GM06990 (cell line): ENCODE data around the gene PCDHGB7.
"Not testable (repeated sequence)": the region's sequence is repeated elsewhere in the genome, so short reads cannot be mapped to it uniquely, and the experiment has no call there.

Experiments
- DNase-seq: peaks from one replicate; pipeline ENCODE4 v3.0.0-alpha.2; 2011; ENCODE audit not compliant: insufficient read length; ENCODE audit errors: extremely low read depth
- H3K27me3 ChIP-seq: replicated peaks from 2 replicates; pipeline ENCODE4 v1.6.0; 2011; ENCODE audit warnings: low read length; ENCODE audit not compliant: control insufficient read depth, insufficient read depth
- H3K36me3 ChIP-seq: 2 replicates; pipeline ENCODE4 v1.5.1; 2011; ENCODE audit warnings: low read length; ENCODE audit not compliant: control insufficient read depth, insufficient read depth
- H3K4me3 ChIP-seq: replicated peaks from 2 replicates; pipeline ENCODE4 v1.5.1; 2011; ENCODE audit warnings: low read depth, mild to moderate bottlenecking, control low read depth, low read length
- TF ChIP-seq, protein P1 (sequence below): IDR thresholded peaks from 2 replicates; pipeline ENCODE4 v1.5.1; 2011; ENCODE audit warnings: low read length, control low read depth, mild to moderate bottlenecking, inconsistent platforms; ENCODE audit not compliant: insufficient read depth, poor library complexity, severe bottlenecking

PCDHGB7 gene

DNA sequence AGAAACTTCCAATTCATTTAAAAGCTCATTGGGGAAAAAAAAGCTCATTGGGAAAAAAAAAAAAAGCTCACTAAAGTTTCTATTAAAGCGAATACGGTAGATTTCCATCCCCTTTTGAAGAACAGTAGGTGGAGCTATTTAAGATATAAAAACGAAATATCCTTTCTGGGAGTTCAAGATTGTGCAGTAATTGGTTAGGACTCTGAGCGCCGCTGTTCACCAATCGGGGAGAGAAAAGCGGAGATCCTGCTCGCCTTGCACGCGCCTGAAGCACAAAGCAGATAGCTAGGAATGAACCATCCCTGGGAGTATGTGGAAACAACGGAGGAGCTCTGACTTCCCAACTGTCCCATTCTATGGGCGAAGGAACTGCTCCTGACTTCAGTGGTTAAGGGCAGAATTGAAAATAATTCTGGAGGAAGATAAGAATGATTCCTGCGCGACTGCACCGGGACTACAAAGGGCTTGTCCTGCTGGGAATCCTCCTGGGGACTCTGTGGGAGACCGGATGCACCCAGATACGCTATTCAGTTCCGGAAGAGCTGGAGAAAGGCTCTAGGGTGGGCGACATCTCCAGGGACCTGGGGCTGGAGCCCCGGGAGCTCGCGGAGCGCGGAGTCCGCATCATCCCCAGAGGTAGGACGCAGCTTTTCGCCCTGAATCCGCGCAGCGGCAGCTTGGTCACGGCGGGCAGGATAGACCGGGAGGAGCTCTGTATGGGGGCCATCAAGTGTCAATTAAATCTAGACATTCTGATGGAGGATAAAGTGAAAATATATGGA, 13.0 kb downstream of the PCDHGB7 start, which contains the start of gene PCDHGA12:
TSS of gene PCDHGA12 (plus strand) at position 176 of the 782 bp plus-strand sequence. CDS start at position 429, 253 bp downstream.
- peak; percentile 59 for DNase-seq
- peaks cover 1% of the 10 kb centered on the region for H3K36me3 ChIP-seq
- H3K27me3 ChIP-seq, result no peaks in the 10 kb centered on the region
- H3K4me3 ChIP-seq, result peak within 1 kb of the TSS; percentile 70
- TF ChIP-seq, protein P1, sequence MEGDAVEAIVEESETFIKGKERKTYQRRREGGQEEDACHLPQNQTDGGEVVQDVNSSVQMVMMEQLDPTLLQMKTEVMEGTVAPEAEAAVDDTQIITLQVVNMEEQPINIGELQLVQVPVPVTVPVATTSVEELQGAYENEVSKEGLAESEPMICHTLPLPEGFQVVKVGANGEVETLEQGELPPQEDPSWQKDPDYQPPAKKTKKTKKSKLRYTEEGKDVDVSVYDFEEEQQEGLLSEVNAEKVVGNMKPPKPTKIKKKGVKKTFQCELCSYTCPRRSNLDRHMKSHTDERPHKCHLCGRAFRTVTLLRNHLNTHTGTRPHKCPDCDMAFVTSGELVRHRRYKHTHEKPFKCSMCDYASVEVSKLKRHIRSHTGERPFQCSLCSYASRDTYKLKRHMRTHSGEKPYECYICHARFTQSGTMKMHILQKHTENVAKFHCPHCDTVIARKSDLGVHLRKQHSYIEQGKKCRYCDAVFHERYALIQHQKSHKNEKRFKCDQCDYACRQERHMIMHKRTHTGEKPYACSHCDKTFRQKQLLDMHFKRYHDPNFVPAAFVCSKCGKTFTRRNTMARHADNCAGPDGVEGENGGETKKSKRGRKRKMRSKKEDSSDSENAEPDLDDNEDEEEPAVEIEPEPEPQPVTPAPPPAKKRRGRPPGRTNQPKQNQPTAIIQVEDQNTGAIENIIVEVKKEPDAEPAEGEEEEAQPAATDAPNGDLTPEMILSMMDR, result peak; percentile 53

DNA sequence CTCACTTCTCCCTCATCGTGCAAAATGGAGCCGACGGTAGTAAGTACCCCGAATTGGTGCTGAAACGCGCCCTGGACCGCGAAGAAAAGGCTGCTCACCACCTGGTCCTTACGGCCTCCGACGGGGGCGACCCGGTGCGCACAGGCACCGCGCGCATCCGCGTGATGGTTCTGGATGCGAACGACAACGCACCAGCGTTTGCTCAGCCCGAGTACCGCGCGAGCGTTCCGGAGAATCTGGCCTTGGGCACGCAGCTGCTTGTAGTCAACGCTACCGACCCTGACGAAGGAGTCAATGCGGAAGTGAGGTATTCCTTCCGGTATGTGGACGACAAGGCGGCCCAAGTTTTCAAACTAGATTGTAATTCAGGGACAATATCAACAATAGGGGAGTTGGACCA, 13.8 kb downstream of the PCDHGB7 start:
- H3K36me3 ChIP-seq, result peaks cover 1% of the 10 kb centered on the region
- TF ChIP-seq, protein P1, result no peak
- no peaks in the 10 kb centered on the region for H3K27me3 ChIP-seq
- peak; percentile 80 for DNase-seq
- peak overlapping the region; percentile 70 for H3K4me3 ChIP-seq

DNA sequence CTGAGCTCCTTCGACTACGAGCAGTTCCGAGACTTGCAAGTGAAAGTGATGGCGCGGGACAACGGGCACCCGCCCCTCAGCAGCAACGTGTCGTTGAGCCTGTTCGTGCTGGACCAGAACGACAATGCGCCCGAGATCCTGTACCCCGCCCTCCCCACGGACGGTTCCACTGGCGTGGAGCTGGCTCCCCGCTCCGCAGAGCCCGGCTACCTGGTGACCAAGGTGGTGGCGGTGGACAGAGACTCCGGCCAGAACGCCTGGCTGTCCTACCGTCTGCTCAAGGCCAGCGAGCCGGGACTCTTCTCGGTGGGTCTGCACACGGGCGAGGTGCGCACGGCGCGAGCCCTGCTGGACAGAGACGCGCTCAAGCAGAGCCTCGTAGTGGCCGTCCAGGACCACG, 14.8 kb downstream of the PCDHGB7 start:
- not testable (repeated sequence) for DNase-seq, H3K36me3 ChIP-seq, H3K27me3 ChIP-seq
- peak overlapping the region; percentile 27 for H3K4me3 ChIP-seq

DNA sequence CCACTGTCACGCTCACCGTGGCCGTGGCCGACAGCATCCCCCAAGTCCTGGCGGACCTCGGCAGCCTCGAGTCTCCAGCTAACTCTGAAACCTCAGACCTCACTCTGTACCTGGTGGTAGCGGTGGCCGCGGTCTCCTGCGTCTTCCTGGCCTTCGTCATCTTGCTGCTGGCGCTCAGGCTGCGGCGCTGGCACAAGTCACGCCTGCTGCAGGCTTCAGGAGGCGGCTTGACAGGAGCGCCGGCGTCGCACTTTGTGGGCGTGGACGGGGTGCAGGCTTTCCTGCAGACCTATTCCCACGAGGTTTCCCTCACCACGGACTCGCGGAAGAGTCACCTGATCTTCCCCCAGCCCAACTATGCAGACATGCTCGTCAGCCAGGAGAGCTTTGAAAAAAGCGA, 15.2 kb downstream of the PCDHGB7 start:
- H3K36me3 ChIP-seq, H3K4me3 ChIP-seq, H3K27me3 ChIP-seq: not testable (repeated sequence)
- peak; percentile 24 for DNase-seq

DNA sequence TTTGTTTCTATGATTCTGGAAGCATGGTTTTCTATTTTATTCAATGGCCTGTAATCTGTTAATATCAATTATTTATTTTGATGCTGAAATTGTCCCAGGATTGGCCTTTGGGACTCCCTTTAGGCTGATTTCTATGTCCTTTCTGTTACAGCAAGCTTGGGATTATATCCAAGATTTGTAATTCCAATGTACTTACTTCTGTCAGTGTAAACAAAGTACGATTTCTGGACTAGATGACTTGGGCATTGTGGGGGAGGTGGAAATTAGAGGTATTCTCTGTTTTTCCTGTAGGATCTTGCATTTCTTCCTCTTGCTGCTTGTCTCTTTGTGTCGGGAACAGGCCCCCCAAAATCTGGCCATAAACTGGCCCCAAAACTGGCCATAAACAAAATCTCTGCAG, 16.5 kb downstream of the PCDHGB7 start:
- Histone ChIP-seq H3K36me3 (no peaks in the 10 kb centered on the region), H3K27me3 (no peaks in the 10 kb centered on the region), H3K4me3 (no peak overlapping the region)
- no peak for DNase-seq
- TF ChIP-seq, protein P1, result no peak

DNA sequence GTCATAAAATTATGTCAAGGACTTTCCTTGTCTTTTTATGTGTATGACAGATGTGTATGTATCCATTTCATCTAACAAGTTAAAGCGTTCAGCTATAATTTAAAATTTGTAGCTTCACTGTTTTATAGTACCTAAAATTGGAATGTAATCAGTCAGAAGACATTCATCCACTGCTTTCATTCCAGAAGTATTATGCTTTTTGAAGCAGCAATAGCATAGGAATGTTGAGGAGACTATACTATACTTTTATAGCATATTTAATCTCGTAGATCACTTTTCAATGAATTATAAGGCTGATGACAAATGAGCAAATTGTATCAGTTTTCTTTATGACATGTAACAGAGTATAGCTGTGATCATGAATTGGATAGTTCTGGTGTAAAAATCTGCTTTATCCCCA, 19.7 kb downstream of the PCDHGB7 start:
- TF ChIP-seq, protein P1, result no peak
- no peaks in the 10 kb centered on the region for H3K27me3 ChIP-seq
- no peaks in the 10 kb centered on the region for H3K36me3 ChIP-seq
- no peak for DNase-seq
- no peak overlapping the region for H3K4me3 ChIP-seq
